Stimulated activated CD4-positive, alpha-beta T cell treated with anti-CD3 and anti-CD28 coated beads, Interleukin-15, amount 100 ng/mL, for 48 hours (primary cell): ENCODE results near the gene CD164L2.

Source experiments
- DNase-seq, 2 donors: peaks; one replicate each; pipeline ENCODE4 v3.0.0-alpha.2; 2020; ENCODE audit warnings: low read depth in 2 of 2

Gene CD164L2

DNA sequence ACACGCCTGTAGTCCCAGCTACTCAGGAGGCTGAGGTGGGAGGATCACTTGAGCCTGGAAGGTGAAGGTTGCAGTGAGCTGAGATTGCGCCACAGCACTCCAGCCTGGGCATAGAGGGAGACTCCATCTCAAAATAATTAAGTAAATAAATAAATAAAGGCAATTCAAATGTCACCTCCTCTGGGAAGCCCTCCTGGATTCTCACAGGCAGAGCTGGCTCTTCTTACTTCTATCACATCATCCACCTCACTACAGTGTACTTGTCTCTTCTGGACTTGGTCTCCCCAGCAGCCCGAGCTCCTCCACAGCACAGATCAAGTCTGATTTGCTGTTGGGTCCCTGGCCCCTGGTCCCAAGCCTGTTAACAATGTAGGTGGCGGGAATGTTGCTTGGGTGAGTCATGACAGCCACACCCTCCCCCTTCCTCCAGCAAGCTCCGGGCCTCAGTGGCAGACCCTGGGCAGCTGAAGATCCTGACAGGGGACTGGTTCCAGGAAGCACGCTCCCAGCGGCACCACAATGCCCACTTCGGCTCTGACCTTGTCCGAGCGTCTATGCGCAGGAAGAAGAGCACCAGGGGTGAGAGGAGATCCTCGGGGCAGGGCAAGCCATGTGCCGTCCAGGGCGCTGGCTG, 36.0 kb downstream of the CD164L2 start:
- DNase-seq: no peak

DNA sequence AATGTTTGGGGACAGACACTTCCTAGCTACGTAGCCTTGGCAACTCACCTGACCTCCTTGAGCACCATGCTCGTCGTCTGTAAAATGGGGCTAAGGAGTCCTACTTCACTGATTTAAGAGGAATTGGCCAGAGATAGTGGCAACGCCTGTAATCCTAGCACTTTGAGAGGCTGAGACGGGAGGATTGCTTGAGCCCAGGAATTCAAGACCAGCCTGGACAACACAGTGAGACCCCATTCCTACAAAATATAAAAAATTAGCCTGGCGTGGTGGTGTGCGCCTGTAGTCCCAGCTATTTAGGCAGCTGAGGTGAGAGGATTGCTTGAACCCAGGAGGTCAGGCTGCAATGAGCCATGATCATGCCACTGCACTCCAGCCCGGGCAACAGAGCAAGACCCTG, 36.8 kb downstream of the CD164L2 start:
- no peak for DNase-seq

DNA sequence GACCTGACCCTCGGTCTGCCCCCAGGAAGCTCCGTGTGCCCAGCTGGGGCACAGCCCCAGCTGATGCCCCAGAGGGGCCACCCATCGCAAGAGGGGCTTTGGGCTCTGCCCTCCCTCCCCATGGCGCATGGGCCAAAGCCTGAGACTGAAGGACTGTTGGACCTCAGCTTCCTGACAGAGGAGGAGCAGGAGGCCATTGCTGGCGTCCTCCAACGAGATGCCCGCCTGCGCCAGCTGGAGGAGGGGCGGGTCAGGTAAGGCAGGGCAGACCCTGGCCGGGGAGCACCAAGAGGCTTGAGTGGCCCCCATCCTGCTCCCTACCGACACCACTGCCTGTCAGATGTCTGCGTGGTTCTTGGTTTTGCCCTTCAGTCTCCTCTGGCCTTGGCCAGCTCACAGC, 37.9 kb downstream of the CD164L2 start:
- DNase-seq: no peak

DNA sequence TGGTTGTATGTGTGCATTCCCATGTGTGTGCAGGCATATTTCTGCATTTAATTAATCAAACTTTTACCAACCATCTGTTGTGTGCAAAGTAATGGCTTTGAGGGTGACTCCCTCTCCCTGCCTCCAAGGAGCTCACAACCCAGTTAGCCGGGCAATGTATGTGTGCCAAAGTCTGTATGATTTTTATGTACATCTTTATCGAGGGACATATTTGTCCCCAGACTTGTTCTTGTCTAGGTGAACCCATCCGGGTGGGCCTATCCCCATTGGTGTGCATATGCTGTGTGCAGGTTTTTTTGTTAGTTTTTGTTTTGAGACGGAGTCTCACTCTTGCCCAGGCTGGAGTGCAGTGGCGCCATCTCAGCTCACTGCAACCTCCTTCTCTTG, 39.5 kb downstream of the CD164L2 start:
- no peak for DNase-seq

DNA sequence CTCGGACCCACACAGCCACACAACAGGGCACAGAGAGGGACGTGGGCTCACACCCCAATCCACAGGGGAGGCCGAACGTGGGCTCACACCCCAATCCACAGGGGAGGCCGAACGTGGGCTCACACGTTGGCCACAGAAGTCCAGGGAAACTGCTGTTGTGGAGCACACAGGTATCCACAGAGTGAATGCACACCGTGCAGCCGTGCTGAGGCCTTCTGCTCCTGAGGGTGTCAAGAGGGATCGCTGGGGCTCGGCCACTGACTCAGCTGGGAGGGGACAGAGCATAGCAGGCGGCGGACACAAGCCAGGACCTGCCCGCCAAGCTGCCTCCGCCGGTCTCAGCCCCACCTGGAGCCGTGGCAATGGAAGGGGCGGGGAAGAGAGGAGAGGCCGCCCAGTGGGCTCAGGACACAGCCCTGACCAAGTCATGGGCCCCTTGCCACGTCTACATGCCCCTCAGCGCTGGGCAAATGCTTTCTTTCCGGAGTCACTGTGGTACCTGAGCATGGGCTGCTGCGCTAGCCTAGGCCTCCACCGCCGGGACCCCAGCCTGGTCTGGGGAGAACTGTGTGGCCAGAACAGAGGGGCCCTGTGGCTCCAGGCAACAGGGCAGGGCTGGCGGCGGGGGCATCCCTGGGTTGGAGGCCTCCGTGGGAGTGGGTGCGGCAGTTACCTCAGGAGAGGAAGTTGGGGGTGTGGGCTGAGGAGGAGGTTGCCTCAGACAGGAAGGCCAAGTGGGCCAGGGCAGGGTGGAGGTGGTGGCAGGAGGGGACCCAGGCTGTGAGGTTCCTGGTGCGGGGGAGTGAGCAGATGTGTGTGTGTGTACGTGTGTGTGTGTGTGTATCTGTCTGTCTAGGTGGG, 40.1 kb downstream of the CD164L2 start:
- DNase-seq: no peak

DNA sequence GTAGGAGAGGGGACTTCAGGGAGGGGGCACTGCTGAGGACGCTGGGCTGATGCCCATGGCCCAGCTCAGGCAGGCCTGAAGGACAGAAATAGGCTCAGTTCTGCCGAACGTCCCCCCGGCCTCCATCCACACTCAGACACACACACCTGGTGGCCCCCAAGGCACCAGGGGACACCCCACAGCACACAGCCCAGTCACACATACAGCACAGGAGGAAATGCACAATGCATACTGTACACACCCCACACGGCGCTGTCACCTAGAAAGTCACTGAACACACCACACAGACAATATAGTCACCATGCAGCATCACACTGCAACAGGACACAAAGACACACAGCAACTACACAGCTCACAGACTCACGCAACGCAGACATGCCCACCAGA, 40.7 kb downstream of the CD164L2 start:
- no peak for DNase-seq

DNA sequence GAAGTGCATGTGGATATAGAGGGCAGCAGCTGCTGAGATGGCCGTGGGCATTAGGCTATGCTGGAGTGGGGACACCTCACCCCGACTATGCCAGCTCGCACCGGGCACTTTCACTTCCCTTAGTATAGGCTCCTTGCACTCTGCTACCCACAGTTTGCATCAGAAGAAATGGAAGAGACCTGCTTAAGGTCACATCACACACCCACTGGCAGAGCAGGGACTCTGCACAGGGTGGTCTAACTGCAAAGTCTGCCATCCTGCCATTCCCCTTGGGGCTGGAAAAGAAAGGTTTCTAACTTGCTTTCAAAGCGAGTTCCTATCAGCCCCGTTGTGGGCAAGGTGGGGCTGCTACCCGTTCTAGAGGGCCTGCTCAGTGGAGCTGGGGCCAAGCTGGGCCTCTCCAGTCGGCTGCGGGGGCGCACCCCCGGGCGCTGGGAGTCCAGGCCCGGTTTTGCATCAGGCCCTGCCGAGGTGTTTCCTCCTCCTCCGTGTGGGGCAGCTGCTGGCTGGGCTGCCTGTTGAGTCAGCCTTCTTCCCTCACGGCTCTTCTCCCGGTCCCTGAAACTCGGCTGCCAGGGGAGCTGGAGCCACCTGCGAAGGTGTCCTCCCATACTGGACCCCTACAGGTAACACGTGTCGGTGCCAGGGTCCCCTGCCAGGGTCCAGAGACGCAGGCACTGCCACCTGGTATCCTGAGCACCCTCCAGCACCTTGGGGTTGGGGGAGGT, 41.4 kb downstream of the CD164L2 start, which contains the start of gene SYTL1:
Gene SYTL1, plus strand, starts transcription at position 498 of the 728 bp plus-strand sequence. CDS start 3,313 bp downstream, outside the sequence.
- DNase-seq: peak in 1 of 2 donors; percentile 65

DNA sequence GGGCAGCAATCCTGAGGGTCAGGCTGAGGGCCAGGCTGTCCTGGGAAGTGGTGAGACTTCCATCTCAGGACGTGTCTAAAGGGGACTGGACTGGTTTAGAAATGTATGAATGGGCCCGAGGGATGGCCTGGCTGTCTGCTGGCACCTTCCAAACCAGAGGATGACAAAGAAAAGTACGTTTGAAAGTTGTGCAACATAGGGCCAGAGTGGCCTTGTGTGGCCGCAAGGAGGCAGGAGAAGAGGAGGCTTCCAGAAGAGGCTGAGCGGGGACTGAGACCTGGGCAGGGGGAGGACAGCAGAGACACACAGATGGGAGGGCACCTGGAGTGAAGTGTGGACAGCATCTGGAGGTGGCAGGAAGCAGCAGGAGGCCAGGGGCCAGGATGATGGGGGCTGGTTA, 43.9 kb downstream of the CD164L2 start:
- no peak for DNase-seq

DNA sequence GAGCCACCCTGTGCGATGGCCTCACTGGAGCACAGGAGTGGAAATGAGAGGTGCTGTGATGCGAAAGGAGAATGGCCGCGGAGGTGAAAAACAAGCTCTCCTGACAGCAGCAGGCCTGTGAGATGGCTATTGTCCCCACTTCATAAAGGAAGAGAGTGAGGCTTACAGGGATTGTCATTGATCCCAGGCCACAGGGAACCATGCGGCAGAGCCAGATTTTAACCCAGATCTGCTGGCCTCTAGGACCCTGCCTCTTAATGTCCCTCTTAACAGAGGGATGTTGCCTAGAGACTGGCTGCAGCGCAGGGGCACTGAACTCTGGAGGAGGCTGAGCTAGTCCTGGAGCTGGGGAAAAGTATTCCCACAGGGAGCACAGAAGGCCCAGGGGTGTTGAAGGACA, 44.4 kb downstream of the CD164L2 start:
- no peak for DNase-seq

DNA sequence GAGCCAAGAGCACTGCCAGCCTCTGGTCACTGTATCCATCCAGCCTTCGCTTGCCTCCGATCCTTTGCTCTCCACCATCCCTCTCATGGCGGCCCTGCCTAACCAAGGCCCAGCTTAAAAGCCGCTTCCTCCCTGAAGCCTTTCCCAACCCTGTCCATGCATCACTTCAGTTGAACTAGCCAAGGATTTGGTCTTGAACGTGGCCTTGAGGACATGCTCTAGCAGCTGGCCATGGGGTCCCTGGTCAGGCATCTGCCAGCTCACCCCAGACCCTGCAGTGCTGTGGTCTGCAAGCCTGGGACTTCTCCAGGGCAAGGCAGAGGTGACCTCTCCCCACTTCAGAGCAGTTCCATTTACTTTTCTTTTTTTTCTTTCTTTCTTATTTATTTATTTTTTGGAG, 46.4 kb downstream of the CD164L2 start:
- no peak for DNase-seq

DNA sequence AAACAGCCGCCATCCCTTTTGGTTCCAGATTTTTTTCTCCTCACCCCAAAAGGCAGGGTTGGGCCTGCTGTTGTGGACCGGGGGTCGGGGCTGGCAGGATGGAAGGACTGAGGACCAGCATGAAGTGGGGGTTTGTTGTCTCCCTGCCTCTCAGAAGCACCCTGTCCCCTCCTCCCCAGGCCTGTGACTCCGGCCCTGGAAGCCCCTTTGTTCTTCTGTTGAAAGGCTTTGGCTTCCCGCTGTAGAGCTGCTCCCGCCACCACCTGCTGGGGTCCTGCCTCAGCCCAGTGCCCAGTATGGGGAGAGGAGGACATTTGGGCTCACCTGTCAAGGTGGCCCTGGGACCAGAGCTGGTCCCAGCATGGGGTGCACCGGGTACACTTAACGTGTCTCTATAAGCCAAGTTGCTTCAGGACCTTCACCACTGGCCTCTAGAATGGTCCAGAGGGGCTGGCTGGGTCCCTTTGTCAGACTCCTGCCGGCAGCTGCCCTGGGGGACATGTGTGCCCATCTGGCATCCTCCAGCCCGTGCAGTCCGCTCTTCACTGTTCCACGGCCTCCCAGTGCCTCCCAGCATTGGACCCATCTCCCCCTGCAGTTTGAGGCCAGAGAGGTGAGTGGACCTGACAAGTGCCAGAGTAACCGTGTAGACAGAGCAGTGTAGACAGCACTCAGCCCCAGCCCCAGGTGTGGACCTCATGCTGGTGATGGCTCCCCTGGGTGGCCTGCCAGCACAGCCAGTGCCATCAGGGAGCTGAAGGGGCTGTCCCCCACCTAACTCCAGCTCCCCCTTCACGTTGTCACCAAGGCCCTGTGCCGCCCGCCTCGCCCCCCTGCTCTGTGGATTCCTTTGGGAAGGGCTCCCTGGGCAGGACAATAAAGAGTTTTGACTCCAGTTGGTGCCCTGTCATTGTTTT, 47.4 kb downstream of the CD164L2 start:
- DNase-seq: no peak

DNA sequence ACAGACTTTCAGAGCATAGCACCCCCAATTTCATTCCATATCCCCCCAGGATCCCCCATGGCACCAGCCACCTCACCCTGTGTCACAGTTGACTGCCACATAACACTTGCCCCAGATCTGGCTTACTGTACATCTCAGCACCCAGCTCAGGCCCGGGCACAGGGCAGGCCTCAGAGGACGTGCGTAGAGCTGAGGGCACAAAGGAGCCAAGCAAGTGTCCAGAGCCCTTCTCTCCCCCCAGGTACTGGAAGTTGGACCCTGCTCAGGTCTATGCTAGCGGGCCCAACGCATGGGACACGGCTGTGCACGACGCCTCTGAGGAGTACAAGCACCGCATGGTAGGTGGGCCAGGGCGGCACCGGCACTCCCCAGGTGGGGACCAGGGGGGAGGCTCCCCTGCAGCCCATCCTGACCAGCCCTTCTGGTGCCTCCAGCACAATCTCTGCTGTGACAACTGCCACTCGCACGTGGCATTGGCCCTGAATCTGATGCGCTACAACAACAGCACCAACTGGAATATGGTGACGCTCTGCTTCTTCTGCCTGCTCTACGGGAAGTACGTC, 49.3 kb downstream of the CD164L2 start:
- DNase-seq: no peak

DNA sequence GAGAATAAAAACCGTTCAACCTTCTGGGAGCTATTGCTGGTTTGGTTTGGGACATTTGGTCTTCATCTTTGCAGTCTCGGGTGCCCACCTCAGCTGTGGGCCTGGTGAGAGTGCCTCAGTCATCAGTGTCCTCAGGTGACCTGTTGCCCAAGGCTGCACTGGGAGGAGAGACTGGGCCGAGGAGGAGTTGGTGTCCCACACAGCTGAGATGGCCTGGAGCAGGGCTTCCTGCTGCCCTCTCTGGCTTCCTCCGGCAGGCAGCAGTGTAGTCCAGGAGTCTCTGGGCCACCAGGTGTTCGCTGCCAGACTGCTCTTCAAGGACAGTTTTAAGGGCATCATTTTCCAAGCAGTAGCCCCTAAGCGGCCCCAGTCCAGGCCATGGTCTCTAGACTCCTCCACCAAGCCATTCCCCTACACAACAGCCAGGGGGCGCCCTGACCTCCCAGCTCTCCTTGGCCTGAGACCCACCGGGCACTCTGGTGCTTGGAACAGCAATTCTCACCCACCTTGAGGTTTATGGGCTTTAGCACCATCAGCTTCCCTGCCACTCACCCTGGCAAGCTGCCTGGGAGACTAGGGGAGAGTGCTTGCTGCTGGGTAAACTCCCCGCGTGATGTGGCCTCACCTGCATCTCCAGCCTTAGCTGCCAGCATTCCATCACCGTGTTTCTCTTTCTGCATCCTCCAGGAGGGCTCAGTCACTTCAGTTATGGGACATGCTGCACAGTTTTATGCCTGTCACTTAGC, 50.4 kb downstream of the CD164L2 start:
- DNase-seq: no peak

DNA sequence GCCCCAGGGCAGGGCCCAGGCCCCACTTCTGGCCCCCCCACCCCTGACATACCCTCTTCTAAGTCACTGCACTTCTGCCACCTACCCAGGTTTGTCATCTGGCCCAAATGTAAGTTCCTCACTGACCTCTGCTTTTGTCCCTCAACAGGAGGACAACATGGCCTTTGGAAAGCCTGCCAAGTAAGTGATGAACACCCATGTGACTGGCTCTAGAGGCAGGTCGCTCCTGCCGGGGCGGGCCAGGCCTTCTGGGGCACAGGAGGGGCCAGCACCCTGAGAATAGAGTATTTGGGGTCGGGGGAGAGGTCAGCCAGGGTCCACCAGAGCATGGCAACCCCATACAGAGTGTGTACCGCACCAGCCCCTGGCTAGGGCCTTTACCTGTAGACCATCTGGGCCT, 51.2 kb downstream of the CD164L2 start:
- DNase-seq: no peak

DNA sequence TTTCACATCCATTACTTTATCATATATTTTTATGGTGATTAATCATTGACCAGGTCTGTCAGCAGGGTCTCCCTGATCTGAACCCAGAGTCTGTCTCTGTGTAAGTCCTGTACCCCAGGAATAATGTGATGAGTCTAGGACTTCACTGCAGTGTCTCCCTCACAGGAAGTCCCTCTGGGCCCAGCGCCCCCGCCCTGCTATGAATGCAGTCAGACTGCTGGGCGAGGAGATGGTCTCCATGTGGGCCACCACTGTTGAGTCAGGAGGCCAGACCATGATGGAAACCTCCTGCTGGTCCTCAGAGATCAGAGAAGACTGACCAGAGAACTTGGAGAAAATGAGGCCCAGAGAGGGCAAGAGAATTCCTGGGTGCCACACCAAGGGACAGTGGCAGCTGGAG, 51.7 kb downstream of the CD164L2 start:
- no peak for DNase-seq

DNA sequence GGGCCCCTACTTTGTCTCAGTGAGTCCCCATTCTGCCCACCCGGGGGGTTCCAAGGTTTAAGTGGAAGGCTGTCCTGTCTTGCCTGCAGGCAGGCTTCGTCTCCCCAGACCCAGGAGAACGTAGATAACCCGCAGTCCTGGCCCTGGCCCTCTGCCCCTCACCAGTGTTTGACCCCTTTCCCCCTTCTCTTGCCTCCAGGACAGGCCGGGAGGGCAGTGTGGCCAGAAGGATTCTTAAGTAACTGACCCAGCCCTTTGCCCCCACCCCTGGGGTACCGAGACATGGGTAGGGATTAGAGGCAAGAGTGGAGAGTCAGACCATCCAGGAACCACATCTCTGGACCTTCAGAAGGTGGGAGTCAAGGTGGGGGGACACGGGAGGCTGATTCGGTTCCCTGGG, 52.3 kb downstream of the CD164L2 start:
- no peak for DNase-seq
